Stimulated activated CD4-positive, alpha-beta T cell treated with anti-CD3 and anti-CD28 coated beads, TNF-alpha, amount 100 ng/mL, for 48 hours (primary cell): ENCODE results near the gene CHST6.
"Not testable (repeated sequence)": the region's sequence is repeated elsewhere in the genome, so short reads cannot be mapped to it uniquely, and the experiment has no call there.

Experiments
- DNase-seq, 3 donors: peaks; one replicate each; pipeline ENCODE4 v3.0.0-alpha.2; 2020; ENCODE audit warnings: low read depth in 3 of 3

The CHST6 gene

DNA sequence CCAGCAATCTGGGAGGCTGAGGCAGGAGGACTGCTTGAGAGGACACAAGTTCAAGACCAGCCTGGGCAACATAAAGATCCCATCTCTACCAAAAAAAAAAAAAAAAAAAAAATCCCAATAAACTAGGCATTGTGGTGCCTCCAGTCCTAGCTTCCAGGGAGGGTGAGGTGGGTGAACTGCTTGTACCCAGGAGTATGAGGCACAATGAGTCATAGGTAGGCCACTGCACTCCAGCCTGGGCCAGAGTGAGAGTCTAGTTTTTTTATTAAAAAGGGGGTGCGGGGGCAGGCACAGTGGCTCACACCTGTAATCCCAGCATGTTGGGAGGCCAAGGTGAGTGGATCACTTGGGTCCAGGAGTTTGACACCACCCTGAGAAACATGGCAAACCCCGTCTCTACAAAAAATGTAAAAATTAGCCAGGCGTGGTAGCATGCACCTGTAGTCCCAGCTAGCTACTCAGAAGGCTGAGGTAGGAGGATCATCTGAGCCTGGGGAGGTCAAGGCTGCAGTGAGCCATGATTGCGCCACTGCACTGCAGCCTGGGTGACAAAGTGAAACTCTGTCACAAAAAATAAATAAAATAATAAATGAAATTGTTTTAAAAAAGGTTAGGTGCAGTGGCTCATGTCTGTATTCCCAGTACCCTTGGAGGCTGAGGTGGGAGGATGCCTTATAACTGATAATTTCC is 7.8 kb upstream of the CHST6 start:
- no peak for DNase-seq

- not testable (repeated sequence) for DNase-seq
These were observed 6.6 kb upstream of the CHST6 start for GRCh38 chr16:75501820-75502219.

DNA sequence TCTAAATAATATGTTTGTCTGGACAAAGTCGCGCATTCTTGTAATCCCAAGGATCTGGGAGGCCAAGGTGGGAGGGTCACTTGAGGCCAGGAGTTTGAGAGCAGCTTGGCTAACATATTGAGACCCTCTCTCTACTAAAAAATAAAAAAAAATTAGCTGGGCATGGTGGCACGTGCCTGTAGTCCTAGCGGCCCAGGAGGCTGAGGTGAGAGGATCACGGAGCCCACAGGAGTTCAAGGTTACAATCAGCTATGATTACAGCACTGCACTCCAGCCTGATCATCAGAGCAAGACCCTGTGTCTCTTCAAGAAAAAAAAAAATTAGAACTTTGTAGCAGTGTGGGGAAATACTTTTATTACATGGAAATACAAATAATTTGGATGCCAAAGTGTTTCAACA is 6.1 kb upstream of the CHST6 start:
- no peak for DNase-seq

- DNase-seq = not testable (repeated sequence)
These were observed 3.5 kb upstream of the CHST6 start for GRCh38 chr16:75498605-75499322.

- no peak for DNase-seq
These were observed 2.3 kb upstream of the CHST6 start for GRCh38 chr16:75497558-75497957.

DNA sequence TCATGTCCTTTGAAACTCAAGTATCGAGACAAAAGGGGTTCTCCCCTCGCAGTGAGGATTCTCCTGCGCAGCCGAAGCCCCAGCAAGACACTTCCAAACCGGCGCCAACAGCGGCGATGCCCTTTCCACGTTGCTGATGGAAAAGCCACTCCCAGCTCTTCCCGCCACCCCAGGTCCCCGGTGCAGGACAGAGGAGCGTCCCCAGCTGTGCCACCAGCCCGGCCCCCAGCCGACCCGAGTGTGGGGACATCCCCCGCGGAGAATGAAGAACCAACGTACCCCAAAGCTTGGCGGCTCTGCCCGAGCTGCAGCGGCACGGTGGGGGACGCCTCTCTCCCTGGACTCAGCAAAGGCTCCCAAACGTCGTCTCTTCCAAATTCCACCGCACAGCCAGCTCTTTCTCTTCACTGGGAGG is 573 bp downstream of the CHST6 start:
- no peak for DNase-seq

DNA sequence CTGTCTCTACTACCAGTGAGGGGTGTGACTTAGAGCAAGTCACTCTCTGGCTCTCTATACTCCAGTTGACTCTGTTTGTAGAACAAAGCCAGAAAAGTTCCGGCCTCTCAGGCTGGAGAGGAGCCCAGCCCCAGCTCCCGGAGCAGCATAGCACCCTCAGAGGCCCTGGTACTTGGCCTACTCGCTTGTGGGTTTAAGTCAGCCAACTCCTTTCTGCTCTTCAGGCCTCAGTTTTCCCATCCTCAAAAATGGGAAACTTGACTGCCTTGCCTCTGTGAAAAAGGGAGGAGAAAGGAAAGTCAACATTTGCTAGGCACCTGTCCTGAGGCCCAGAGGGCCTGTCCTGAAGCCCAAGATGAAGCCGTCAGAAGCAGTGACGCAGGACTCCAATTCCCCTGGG is 1.1 kb downstream of the CHST6 start:
- DNase-seq = no peak

DNA sequence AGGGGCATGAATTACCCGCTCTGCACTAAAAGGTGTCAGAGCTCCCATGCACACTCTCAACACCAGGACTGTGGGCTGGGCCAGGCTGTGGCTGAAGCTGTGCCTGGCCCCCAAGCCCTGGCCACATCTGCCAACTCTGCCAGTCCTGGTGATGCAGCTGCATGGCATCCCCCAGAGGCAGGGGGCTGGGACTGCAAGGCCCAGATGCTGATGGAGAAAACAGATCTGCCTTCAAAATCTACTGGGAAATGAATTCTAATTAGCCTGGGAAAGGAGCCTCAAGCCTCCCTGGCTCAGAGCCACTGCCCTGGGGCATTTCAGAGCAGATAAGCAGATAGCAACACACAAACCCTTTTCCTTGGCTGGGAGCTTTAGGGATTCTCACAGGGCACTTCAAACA is 3.4 kb downstream of the CHST6 start:
- no peak for DNase-seq

DNA sequence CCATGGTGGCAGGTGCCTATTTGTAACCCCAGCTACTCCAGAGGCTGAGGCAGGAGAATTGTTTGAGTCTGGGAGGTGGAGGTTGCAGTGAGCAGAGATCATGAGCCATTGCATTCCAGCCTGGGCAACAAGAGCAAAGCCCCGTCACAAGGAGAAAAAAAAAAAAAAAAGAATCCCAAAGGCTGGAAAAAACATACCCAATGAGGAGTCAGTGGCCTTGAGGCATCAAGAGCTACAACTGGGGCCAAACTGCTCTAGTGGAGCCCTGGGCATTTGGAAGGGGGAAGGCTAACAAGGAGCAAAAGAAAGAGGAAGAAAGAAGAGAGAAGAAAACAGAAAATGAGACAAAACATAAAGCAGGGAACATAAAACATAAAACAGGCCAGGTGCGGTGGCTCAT is 6.9 kb downstream of the CHST6 start:
- DNase-seq = no peak

GRCh38 chr16:75486676-75487313 is 8.4 kb downstream of the CHST6 start:
- DNase-seq = no peak

- DNase-seq = no peak
These were observed 9.1 kb downstream of the CHST6 start for GRCh38 chr16:75486014-75486675.

GRCh38 chr16:75485230-75486013 is 9.8 kb downstream of the CHST6 start:
- DNase-seq = no peak

GRCh38 chr16:75483222-75483621 is 12.0 kb downstream of the CHST6 start:
- DNase-seq = no peak

DNA sequence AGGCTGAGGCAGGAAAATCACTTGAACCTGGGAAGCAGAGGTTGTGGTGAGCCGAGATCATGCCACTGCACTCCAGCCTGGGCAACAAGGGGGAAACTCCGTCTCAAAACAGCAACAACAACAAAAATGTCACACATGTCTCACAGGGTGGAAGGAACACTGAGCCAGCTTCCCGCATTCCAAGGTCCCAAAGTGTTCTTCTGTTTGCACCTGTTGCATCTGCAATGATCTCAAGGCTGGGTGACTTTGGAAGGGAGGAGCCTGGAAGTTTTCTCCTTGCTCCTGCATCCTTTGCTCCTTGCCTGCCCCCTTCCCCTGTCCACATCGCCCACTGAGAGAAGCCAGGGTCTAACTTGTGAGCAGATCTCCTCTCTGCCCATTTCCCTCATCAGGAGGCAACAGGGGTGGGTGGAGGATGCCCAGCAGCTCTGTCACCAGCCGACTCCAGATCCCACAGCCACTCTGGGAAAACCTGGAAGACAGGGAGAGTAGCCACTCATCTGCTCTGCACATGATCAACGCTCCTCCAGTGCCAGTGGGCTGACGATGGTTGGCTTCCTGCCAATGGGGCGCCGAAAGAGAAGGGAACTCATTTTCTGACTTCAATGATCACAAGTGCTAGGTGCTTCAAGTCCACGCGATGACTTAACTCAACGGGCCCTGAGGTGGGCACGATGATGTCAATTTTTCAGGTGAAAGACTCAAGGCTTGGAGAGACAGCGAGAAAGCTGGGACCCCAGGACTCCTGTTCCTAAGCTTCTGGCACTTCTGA is 12.6 kb downstream of the CHST6 start:
- DNase-seq = no peak

GRCh38 chr16:75481475-75481874 is 13.8 kb downstream of the CHST6 start:
- DNase-seq = no peak

- no peak for DNase-seq
These were observed 15.7 kb downstream of the CHST6 start for GRCh38 chr16:75479421-75479990.

DNA sequence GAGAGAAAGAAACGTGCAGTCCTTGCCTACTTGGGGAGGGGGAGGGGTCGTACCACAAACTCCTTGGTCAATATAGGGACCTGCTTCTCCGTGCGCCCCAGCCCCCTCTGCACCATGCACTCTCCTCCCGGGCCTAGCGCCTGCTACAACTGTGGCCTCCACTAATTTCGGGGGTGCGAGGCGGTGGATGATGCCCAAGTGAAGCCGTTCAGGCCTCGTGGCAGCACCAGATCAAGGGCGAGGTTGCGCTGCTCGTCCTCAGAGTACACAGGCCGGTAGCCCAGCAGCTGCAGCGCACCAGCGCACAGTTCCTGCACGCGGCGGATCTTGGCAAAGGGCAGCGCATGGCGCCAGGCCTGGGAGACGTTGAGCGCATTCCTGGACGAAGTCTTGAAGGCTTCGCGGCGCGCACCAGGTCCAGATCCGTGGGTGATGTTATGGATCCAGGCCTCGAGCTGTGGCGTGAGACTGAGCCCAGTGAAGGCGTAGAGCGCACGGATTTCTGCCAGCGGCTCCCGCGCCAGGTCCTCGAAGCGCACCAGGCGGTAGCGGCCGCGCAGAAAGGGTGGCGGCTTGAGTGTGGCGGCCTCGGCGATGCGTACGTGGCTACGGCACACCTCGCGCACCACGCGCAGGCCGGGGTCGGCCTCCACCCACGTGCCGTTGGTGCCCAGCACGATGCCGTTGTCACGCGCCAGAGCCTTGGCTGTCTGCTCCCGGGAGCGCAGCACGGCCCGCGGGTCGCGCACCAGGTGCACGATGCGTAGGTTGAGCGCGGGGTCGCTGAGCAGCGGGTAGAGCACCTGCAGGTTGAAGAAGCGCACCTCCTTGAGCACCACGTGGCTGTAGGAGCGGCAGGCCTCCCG is 16.5 kb downstream of the CHST6 start:
- DNase-seq = no peak

DNA sequence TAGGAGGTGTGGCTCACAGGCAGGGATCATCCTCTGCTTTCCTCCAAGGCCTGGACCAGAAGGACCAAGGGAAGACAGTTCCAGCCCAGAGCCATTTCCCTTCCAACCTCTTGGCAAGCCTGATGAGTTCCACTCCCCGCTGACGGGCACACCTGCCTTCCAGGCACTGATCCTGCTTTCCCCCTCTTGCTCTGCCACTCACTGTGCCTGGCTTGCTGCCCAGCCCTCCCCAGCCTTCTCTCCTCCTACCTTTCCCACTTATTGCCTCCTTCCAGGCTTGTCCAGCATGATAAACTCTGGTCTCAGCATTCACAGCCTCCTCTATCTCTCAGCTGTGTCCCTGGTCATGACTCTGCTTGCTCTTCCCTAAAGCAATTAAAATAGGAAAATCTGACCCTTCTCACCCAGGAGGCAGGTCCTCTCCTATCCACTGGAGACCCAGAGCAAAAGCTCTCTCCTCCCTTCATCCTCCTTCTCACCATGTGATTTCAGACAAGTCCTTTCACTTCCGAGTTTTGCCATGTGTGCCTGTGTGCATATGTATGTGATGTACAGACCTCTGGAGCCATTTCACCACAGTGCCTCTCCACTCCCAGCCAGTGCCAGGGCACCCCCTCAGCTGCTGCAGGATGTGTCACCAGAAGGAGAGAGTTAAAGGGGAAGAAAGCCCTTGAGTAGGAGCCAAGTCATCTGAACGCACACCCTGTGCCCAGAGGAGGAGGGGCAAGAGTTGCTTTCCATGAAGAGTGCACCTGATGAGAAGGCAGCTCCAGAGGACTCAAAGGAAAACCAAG is 17.4 kb downstream of the CHST6 start:
- no peak for DNase-seq

GRCh38 chr16:75476817-75477216 is 18.4 kb downstream of the CHST6 start:
- no peak for DNase-seq
